Mammary epithelial cell (primary cell): ENCODE results near the gene NR2F1-AS1.

Experiments used
- EZH2 ChIP-seq: IDR thresholded peaks from 2 replicates; pipeline ENCODE4 v1.6.1; 2012; ENCODE audit warnings: low read length, inconsistent platforms, borderline replicate concordance
- TF ChIP-seq, protein P1 (sequence below), 2 donors: IDR thresholded peaks in 1 of 2; conservative IDR thresholded peaks in 1 of 2; 2 replicates each; pipeline ENCODE4 v1.5.1; 2011 to 2012; ENCODE audit warnings: inconsistent platforms in 2 of 2, low read length in 2 of 2, mild to moderate bottlenecking in 2 of 2, control low read depth in 1 of 2, low read depth in 1 of 2; ENCODE audit not compliant: insufficient read depth in 1 of 2; ENCODE audit errors: extremely low read depth in 1 of 2

DNA sequence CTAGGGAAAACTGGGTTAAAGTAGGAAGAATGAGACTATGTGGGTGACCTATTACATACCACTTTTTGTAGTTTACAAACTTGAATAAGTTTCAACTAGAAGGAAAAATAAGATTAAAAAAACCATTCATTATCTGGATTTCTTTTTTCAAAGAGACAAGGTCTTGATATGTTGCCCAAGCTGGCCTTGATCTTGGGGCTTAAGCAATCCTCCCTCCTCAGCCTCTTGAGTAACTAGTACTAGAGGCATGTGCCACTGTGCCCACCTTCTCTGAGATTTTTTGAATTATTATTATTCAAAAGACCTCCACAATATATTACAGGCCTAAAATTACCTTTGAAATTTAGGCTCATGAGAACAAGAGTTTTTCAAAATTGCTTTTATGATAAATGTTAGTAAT, 63.2 kb downstream of the NR2F1-AS1 start:
- TF ChIP-seq, protein P1, sequence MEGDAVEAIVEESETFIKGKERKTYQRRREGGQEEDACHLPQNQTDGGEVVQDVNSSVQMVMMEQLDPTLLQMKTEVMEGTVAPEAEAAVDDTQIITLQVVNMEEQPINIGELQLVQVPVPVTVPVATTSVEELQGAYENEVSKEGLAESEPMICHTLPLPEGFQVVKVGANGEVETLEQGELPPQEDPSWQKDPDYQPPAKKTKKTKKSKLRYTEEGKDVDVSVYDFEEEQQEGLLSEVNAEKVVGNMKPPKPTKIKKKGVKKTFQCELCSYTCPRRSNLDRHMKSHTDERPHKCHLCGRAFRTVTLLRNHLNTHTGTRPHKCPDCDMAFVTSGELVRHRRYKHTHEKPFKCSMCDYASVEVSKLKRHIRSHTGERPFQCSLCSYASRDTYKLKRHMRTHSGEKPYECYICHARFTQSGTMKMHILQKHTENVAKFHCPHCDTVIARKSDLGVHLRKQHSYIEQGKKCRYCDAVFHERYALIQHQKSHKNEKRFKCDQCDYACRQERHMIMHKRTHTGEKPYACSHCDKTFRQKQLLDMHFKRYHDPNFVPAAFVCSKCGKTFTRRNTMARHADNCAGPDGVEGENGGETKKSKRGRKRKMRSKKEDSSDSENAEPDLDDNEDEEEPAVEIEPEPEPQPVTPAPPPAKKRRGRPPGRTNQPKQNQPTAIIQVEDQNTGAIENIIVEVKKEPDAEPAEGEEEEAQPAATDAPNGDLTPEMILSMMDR (conservative IDR thresholded peaks at IDR 0.05 in 1 of 2, IDR thresholded peaks at IDR 0.05 in 1 of 2; ENCODE audit: extremely low read depth in 1 of 2, insufficient read depth in 1 of 2, low read depth in 1 of 2, low read length in 2 of 2), result no peak
- no peak for TF ChIP-seq EZH2
